ENCODE measurements around the gene MFRP.
A peak's percentile ranks its signal among the peaks of the same experiment; 100 is the strongest.

Gene MFRP

DNA sequence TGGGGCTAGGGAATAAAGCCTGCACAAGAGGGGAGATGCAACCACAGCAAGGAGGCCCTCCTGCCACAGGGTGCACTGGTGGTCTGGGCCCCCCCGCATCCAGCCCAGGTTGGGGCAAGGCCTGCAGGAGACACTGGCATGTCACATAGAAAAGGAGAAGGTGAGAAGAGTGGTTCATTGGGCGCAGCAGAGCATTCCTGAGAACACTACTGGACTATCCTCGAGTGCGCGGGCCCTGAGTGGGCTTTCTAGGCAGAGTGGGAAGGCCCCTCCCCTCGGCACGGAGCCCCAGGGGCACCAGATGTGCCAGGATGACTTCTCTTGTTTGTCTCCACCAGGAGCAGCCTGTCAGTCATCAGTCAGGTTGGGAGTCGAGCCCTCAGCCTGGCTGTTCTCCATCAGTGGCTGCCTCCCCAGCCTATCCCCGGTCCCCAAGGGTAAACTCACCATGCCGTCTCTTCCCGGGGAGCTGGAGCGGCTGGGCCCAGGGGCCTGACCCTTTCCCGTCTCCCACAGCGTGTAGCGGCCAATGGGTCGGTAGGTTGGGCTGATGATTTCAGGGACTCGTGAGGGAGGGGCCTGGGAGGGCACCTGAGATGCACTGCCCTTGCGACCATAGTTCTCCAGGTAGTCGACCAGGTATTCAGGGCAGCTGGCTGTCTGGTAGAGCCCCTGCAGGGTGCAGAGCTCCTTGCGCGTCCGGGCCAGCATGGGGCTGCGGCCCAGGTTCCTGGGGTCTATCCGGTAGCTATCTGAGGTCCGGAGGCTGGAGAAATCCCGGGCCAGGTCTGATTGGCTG, 26.0 kb upstream of the MFRP start:
- no peak for DNase-seq

DNA sequence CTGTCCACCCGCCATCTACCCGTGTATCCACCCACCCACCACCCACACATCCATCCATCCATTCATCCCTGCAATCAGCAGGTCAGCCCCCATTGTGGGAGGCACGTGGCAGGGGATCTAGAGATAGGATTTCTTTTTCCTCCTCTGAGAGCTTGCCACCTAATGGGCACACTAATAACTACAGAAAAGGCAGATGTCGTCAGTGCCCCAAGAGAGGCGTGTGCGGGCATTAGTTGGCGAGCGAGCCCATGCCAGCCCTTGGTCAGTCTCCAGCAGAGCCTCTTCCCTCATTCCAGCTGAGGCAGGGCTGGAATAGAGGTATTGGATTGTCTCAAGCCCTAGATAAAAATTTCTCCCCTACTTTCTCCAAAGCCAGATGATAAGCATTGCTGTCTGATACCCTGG, 25.3 kb upstream of the MFRP start:
- no peak for DNase-seq

- no peak for DNase-seq
Measured at GRCh38 chr11:119371067-119371601, 24.6 kb upstream of the MFRP start.

DNA sequence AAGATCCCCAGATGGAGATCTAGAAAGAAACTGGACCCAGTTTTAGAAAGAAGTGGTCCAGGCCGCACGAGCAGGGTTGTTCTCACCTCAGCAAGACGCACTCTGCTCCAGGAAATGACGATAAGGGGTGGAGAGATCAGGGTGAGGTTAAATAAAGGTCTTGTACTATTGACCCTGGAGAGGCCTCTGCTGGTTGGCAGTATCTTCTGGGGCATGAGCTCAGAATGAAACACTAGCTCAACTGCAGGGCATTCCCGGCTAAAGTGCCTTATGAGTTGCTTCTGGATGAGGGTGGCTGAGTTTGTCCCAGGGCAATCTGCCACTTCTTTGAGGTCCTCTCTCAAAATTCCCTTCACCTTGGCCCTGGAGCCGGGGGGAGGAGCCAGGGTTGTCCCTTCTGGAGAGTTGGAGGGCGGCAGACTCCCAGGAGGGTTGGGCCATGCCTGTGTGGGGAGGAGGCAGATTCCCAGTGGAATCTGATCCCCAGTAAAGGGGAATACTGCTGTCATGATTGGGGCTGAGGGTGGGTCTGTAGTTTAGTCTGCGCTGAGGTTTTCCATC, 24.1 kb upstream of the MFRP start:
- no peak for DNase-seq

- DNase-seq, result no peak
Measured at GRCh38 chr11:119369132-119369925, 22.8 kb upstream of the MFRP start.

- DNase-seq, result no peak
Measured at GRCh38 chr11:119368121-119369034, 21.9 kb upstream of the MFRP start.

DNA sequence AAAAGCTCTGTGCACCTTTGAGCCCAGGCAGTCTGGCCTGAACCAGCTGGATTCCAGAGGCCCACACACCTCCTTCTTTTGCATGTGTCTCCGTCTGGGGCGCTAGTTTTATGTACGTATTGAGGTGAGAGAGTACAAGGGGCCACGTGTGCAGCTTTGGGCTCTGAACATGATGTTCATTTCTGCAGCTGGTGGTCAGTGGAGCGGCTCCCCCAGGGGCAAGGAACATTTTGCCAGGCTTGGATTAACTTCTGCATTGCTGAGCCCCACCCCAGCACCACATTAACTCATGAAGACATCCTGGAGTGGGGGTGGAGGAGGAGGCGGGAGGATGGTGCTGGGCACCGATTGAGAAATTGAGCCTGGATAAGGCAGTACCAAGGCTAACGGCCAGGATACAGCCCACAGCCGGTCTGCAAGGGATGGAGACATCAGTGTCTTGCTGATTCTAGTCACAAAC, 21.2 kb upstream of the MFRP start:
- DNase-seq, result no peak

DNA sequence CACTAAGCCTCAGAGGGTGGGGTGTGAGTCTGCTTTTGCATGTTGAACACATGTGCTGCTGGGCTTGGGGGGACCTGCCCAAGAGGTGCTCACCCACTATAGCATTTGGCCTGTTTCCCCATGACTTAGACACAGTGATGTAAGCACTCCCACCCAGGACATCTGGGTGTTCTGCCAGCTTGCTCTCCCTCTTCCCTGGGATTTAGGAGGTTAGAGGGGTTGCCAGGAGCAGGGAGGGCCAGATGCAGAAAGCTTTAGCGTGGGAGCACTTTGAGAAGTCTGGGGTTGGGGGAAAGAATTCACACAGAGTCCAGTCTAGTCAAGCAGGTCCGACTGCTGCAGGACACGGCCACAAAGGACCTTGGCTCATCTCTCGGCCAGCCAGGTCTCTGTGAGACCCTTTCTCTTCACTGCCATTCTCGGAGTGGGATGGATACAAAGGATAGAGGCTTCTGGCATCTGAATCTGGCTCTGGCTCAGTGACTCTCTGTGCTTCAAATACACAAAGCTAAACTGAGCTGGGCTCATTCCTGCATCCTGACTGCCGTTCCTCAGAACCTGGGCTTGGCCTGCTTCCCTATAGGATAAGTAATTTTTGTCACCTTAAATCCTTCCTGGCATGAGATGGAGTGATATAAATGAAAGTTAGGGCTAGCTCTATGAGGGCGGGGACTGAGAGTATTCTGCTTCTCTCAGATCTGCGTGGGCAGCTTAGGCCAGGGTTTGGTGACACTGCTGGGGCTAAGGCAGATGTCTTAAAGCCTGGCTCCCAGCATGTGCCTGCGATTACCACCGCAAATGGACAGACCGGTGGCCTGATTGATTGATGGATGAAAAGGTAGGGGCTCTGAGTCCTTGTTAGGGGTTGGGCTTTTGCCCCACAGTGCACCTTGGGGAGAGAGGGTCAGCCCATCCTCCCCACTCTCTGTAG, 20.4 kb upstream of the MFRP start:
- no peak for DNase-seq

- no peak for DNase-seq
Measured at GRCh38 chr11:119365071-119365591, 18.6 kb upstream of the MFRP start.

DNA sequence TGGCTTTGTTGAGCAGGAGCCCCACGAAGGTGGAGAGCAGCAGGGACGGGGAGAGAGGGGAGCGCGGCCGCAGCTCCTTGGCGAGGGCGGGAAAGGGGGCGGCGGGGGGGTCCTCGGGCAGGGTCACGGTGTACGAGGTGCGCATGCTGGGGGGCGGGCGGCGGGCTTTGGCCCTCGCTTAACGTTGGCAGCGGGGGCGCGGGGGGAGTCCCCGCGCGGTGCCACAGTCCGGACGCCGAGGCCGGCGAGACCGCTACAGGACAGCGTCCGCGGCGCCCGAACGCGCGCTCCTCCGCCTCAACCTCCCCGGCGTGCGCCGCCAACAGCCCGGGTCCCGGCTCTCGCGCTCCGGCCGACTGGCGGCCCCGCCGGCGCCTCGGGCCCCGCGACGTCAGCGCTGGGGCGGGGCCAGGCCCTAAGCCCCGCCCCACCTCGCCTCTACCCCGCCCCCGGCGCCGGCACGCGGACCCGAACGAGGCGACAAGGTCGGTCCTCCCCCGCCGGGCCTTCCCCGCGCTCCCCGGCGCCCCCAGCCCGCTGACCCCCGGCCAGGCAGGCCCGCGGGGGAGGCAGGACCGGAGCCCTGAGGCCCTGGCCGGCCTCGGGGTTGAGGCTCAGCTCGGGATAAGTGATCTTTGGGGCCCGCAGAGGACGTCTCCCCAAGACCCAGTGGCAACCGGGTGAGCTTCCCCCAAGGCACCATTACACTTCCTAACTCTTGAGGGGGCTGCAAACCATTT, 17.5 kb upstream of the MFRP start:
- DNase-seq, result no peak

GRCh38 chr11:119363081-119363850, 16.8 kb upstream of the MFRP start:
- DNase-seq, result no peak

DNA sequence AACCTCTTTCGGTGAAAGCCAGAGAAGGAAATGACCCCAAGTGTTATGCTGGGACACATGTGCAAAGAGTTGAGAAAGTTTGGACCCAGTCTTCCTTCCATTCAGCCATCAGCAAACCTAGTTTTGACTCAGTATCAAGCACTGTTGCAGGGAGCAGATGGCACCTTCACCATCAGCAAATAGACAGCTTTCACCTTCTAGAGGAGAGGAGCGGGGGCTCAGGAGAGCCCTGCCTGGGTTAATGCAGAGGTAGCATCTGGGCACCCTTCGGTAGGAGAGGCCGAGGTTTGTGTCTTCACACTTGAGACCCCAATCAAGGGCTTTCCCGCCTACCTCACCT, 16.2 kb upstream of the MFRP start:
- DNase-seq, result no peak

GRCh38 chr11:119361941-119362725, 15.6 kb upstream of the MFRP start:
- DNase-seq, result no peak

GRCh38 chr11:119361056-119361787, 14.7 kb upstream of the MFRP start:
- DNase-seq, result no peak

- DNase-seq, result peak; percentile 51 to 58
Measured at GRCh38 chr11:119359365-119360214, 13.1 kb upstream of the MFRP start.

DNA sequence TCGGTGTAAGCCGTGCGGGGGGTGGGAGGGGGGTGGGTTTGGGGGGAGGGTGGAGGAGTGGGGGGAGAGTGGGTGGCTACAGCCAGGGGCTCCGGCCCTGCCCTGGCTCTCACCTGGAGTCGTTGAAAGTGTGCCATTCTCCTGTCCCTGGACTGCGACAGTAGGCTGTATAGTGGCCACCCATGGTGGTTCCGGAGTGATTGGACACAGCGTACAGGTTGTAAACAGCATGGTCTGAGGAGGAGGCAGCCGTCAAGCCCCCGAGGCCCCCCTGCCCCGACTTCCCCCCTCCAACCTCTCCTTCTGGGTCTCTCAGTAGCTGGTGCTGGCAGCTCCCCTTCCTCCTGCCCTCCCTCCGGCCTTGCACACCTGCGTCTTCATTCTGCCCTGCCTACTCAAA, 10.6 kb upstream of the MFRP start:
- DNase-seq, result no peak

All from AML-193 (cell line).